CD8-positive, alpha-beta memory T cell (primary cell): ENCODE data around the gene WHRN. TPM values are rescaled to one million over a fixed set of nuclear protein-coding genes. Genes with fewer than 3 reads are reported as not detected.

ENCODE experiments used
- CTCF ChIA-PET: fragments of 350-600 bp; sonication (Branson Sonifier 250); formaldehyde crosslinking; loops from one replicate; lab custom pipeline; 2021; ENCODE audit warnings: antibody characterized with exemption; lab: Charles Lee
- POLR2A ChIA-PET: fragments of 350-600 bp; sonication (Branson Sonifier 250); formaldehyde crosslinking; loops from one replicate; lab custom pipeline; 2021; ENCODE audit warnings: antibody characterized with exemption; lab: Charles Lee
- DNase-seq, 5 donors: peaks; one replicate each; pipeline versions ENCODE4 v3.0.0 to v3.0.0-alpha.2; 2020 to 2022; ENCODE audit warnings: mixed read lengths in 1 of 5
- H3K27ac ChIP-seq: one replicate; pipeline ENCODE4 v1.7.0; 2013; ENCODE audit warnings: low read depth, mild to moderate bottlenecking, low read length, moderate library complexity
- H3K27me3 ChIP-seq: 2 replicates; pipeline ENCODE4 v1.7.0; 2013; ENCODE audit warnings: low read length, mild to moderate bottlenecking; ENCODE audit not compliant: insufficient read depth, poor library complexity, severe bottlenecking
- H3K36me3 ChIP-seq: 2 replicates; pipeline ENCODE4 v1.7.0; 2013; ENCODE audit warnings: mild to moderate bottlenecking, low read length, moderate library complexity; ENCODE audit not compliant: insufficient read depth
- H3K4me1 ChIP-seq: 2 replicates; pipeline ENCODE4 v1.7.0; 2013; ENCODE audit warnings: mild to moderate bottlenecking, low read length, moderate library complexity; ENCODE audit not compliant: insufficient read depth
- H3K4me3 ChIP-seq: 2 replicates; pipeline ENCODE4 v1.7.0; 2013; ENCODE audit warnings: mild to moderate bottlenecking, low read length
- H3K9me3 ChIP-seq: 2 replicates; pipeline ENCODE4 v1.7.0; 2013; ENCODE audit warnings: mild to moderate bottlenecking, low read length
- H3K27ac Mint-ChIP-seq, 8 donors: one replicate each; pipeline ENCODE4 v1.8.0; 2020 to 2021; ENCODE audit warnings: mixed read lengths in 8 of 8, mild to moderate bottlenecking in 6 of 8, inconsistent platforms in 3 of 8, moderate library complexity in 3 of 8
- H3K27me3 Mint-ChIP-seq, 2 donors: one replicate each; pipeline ENCODE4 v1.8.0; 2020 to 2021; ENCODE audit warnings: mixed read lengths in 2 of 2, mild to moderate bottlenecking in 1 of 2, moderate library complexity in 1 of 2
- H3K36me3 Mint-ChIP-seq, 3 donors: one replicate each; pipeline ENCODE4 v1.8.0; 2020 to 2021; ENCODE audit warnings: mixed read lengths in 3 of 3, inconsistent platforms in 1 of 3, mild to moderate bottlenecking in 1 of 3
- H3K4me1 Mint-ChIP-seq, 3 donors: one replicate each; pipeline ENCODE4 v1.8.0; 2020 to 2021; ENCODE audit warnings: mixed read lengths in 3 of 3, inconsistent platforms in 1 of 3, mild to moderate bottlenecking in 1 of 3
- H3K4me3 Mint-ChIP-seq, 7 donors: one replicate each; pipeline ENCODE4 v1.8.0; 2020 to 2021; ENCODE audit warnings: mixed read lengths in 7 of 7, mild to moderate bottlenecking in 6 of 7, moderate library complexity in 4 of 7, inconsistent platforms in 2 of 7
- H3K9me3 Mint-ChIP-seq, 5 donors: one replicate each; pipeline ENCODE4 v1.8.0; 2020 to 2022; ENCODE audit warnings: mixed read lengths in 5 of 5, mild to moderate bottlenecking in 3 of 5, moderate library complexity in 2 of 5, inconsistent platforms in 1 of 5
- polyA plus RNA-seq: library from polyadenylated mRNA; unstranded; fragments of 300-500 nt; fragmentation: Illumina TruSeq; gene quantifications from one replicate; pipeline ENCODE4 v1.2.3, GENCODE V29; 2021
- total RNA-seq, 2 experiments: library from RNA; stranded (reverse); gene quantifications; one replicate each; pipeline ENCODE4 v1.2.3, GENCODE V29; 2021

The WHRN gene
- total and polyA plus RNA-seq, 3 experiments from 2014 or later, result 5.5 to 9.0 (median 8.6) TPM

DNA sequence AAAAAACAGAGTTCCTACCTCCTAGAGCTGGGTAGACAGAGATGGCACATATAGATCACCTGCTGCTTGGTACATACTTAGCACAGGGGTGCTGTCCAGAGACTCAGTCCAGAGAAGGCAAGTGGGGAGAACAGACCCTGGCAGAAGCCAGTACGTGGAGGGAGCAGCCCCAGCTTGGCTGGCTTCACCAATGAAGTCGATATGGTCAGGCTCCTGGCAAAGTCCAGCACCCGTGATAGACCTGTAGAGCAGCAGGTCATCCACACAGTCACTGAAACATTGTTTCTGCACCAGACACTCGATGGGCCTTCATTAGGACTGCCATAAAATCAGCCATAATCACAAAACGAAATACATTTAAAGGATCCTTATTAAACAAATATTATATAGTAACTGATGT lies 45.8 kb downstream of the WHRN start:
- H3K9me3 Mint-ChIP-seq, result no peaks in the 10 kb centered on the region
- no peak for DNase-seq
- peaks cover 0 to 8% (median 4%) of the 10 kb centered on the region in 3 donors for H3K36me3 Mint-ChIP-seq
- H3K36me3 ChIP-seq, result no peaks in the 10 kb centered on the region
- H3K27ac ChIP-seq, result no peak overlapping the region
- no peaks in the 10 kb centered on the region for H3K4me1 Mint-ChIP-seq
- no peaks in the 10 kb centered on the region for H3K27me3 ChIP-seq
- no peak overlapping the region for H3K4me3 ChIP-seq
- H3K27me3 Mint-ChIP-seq, result peaks cover 4 to 12% of the 10 kb centered on the region in 2 donors
- H3K4me1 ChIP-seq, result no peaks in the 10 kb centered on the region
- ChIA-PET POLR2A (no interaction called here), CTCF (no interaction called here)
- peak overlapping the region in 1 of 8 donors; percentile 16 for H3K27ac Mint-ChIP-seq
- no peaks in the 10 kb centered on the region for H3K9me3 ChIP-seq
- no peak overlapping the region for H3K4me3 Mint-ChIP-seq

DNA sequence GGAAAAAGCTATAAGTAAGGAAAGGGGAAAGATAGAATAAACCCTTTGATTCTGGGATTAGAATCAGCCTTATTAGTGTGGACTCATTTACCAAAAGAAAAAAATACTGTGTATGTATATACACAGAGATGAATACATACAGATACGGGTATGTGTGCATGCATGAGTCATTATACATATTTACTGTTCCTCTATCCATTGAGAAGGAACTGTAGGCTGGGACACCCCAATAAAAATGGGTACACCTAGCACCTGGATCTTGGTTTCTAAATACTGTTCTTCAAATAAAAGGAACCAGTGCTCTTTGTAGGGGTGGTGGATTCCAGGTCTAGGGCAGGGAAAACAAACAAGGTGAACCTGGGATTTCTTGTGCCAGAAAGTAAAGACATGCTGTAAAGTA lies 48.3 kb downstream of the WHRN start:
- Histone ChIP-seq H3K9me3 (no peaks in the 10 kb centered on the region), H3K27me3 (no peaks in the 10 kb centered on the region), H3K27ac (no peak overlapping the region), H3K4me1 (peaks cover 15% of the 10 kb centered on the region), H3K4me3 (no peak overlapping the region), H3K36me3 (no peaks in the 10 kb centered on the region)
- Mint-ChIP-seq H3K36me3 (peaks cover 3 to 8% (median 4%) of the 10 kb centered on the region in 3 donors), H3K27me3 (peaks cover 4 to 12% of the 10 kb centered on the region in 2 donors), H3K9me3 (no peaks in the 10 kb centered on the region), H3K27ac (peak overlapping the region in 1 of 8 donors; percentile 71), H3K4me3 (no peak overlapping the region), H3K4me1 (peaks cover 13 to 19% (median 17%) of the 10 kb centered on the region in 3 donors)
- POLR2A ChIA-PET, result no interaction called here
- DNase-seq, result no peak
- CTCF ChIA-PET, result no interaction called here

DNA sequence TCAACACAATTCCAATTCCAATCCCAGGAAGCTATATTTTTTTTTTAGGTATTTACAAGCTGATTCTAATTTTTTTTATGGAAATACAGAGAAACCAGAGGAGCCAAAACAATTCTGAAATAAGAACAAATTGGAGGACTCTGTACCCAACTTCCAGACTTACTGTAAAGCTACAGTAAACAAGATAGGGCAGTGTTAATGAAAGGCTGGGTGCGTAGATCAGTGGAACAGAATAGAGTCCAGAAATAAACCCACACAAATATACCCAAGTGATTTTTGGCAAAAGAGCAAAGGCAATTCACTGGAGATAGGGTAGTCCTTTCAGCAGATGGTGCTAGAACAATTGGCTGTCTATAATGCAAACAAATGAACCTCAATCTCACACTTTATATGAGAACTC lies 50.6 kb downstream of the WHRN start:
- Histone ChIP-seq H3K4me1 (peaks cover 25% of the 10 kb centered on the region), H3K27ac (no peak overlapping the region), H3K9me3 (no peaks in the 10 kb centered on the region), H3K4me3 (no peak overlapping the region), H3K36me3 (no peaks in the 10 kb centered on the region), H3K27me3 (no peaks in the 10 kb centered on the region)
- ChIA-PET POLR2A (no interaction called here), CTCF (no interaction called here)
- peaks cover 3 to 5% (median 4%) of the 10 kb centered on the region in 3 donors for H3K36me3 Mint-ChIP-seq
- no peak for DNase-seq
- no peak overlapping the region for H3K4me3 Mint-ChIP-seq
- peaks cover 24 to 34% (median 33%) of the 10 kb centered on the region in 3 donors for H3K4me1 Mint-ChIP-seq
- peak overlapping the region in 1 of 8 donors; percentile 54 for H3K27ac Mint-ChIP-seq
- H3K27me3 Mint-ChIP-seq, result peaks cover 4 to 12% of the 10 kb centered on the region in 2 donors
- H3K9me3 Mint-ChIP-seq, result no peaks in the 10 kb centered on the region

DNA sequence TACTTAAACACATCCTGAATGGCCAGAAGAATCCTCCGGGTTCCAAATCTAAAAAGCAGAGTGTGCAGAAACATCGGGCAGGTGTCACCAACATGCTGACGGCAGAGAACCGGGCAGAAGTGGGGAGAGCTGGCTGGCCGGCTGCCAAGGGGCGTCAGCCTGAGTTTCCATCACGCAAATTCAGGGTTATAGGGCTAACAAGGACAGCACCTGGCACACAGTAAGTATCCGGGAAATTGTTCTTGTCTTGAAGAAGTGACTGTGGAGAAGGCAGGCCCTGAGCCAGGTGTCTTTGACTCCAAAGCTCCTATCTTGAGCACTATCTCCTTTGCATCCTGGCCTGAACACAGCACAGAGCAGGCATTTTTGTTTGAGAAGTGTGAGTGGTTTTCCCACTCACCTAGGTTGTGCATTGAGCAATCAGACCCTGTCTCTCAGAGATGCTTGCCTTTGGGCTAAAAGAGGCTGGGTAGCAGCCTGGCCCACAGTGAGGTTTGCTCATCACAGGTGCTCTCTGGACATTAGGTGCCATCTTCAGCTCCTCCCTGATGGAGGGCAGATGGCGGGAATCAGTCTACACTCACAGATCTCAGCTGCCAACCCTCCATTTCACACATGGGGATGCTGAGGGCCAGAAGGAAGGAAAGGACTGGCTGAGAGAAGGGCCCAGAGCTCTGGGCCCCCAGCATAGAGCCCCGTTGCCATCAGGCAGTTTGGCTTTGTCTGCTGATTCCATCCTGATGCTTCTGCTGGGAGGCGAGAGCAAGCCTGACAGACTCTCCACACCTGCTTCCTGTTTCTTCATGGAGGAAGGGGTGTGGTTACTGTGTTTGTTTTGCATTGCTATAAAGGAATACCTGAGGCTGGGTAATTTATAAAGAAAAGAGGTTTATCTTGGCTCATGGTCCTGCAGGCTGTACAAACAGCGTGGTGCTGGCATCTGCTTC lies 52.8 kb downstream of the WHRN start:
- Histone ChIP-seq H3K9me3 (no peaks in the 10 kb centered on the region), H3K27ac (no peak overlapping the region), H3K4me3 (no peak overlapping the region), H3K36me3 (no peaks in the 10 kb centered on the region), H3K4me1 (peaks cover 25% of the 10 kb centered on the region), H3K27me3 (no peaks in the 10 kb centered on the region)
- ChIA-PET POLR2A (no interaction called here), CTCF (interaction anchor here (2.3 to 2.5 kb wide), 2 partner anchors 16 to 56 kb away, joined by 9 to 13 read pairs; no protein-coding TSS in a partner anchor)
- H3K4me3 Mint-ChIP-seq, result peak overlapping the region in 5 of 7 donors; percentile 2 to 75 (median 34)
- peak overlapping the region; percentile 19 to 86 (median 70) for H3K27ac Mint-ChIP-seq
- H3K9me3 Mint-ChIP-seq, result no peaks in the 10 kb centered on the region
- H3K36me3 Mint-ChIP-seq, result peaks cover 0 to 5% (median 4%) of the 10 kb centered on the region in 3 donors
- peaks cover 4 to 7% of the 10 kb centered on the region in 2 donors for H3K27me3 Mint-ChIP-seq
- peak in 1 of 5 donors; percentile 28 for DNase-seq
- peaks cover 24 to 45% (median 34%) of the 10 kb centered on the region in 3 donors for H3K4me1 Mint-ChIP-seq

DNA sequence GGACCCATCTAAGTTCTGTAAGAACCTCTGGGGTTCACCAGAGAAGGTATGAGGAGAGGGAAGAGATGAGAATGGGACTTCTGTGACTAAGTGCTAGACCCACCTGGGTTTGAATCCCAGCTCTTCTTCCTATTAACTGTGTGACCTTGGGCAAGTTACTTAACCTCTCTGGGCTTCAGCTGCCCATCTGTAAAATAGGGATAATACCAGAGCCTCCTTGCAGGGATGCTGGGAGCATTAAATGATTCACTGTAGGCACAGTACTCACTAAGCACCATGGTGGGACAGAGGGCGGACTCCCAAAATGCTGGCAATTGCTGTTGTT lies 53.6 kb downstream of the WHRN start:
- Histone ChIP-seq H3K4me3 (no peak overlapping the region), H3K27me3 (no peaks in the 10 kb centered on the region), H3K9me3 (no peaks in the 10 kb centered on the region), H3K27ac (no peak overlapping the region), H3K36me3 (no peaks in the 10 kb centered on the region), H3K4me1 (peaks cover 25% of the 10 kb centered on the region)
- peaks cover 0 to 5% (median 4%) of the 10 kb centered on the region in 3 donors for H3K36me3 Mint-ChIP-seq
- H3K27ac Mint-ChIP-seq, result peak overlapping the region in 7 of 8 donors; percentile 44 to 87 (median 70)
- DNase-seq, result no peak
- peak overlapping the region in 3 of 7 donors; percentile 40 to 50 (median 46) for H3K4me3 Mint-ChIP-seq
- no peaks in the 10 kb centered on the region for H3K9me3 Mint-ChIP-seq
- ChIA-PET CTCF (interaction anchor here (1.7 to 2.5 kb wide), 4 partner anchors 15 to 56 kb away, joined by 4 to 13 read pairs (median 6); no protein-coding TSS in a partner anchor), POLR2A (interaction anchor here (0.6 kb wide), 1 partner anchor 33 kb away, joined by 3 read pairs; no protein-coding TSS in a partner anchor)
- H3K4me1 Mint-ChIP-seq, result peaks cover 26 to 50% (median 34%) of the 10 kb centered on the region in 3 donors
- H3K27me3 Mint-ChIP-seq, result peaks cover 4 to 7% of the 10 kb centered on the region in 2 donors

DNA sequence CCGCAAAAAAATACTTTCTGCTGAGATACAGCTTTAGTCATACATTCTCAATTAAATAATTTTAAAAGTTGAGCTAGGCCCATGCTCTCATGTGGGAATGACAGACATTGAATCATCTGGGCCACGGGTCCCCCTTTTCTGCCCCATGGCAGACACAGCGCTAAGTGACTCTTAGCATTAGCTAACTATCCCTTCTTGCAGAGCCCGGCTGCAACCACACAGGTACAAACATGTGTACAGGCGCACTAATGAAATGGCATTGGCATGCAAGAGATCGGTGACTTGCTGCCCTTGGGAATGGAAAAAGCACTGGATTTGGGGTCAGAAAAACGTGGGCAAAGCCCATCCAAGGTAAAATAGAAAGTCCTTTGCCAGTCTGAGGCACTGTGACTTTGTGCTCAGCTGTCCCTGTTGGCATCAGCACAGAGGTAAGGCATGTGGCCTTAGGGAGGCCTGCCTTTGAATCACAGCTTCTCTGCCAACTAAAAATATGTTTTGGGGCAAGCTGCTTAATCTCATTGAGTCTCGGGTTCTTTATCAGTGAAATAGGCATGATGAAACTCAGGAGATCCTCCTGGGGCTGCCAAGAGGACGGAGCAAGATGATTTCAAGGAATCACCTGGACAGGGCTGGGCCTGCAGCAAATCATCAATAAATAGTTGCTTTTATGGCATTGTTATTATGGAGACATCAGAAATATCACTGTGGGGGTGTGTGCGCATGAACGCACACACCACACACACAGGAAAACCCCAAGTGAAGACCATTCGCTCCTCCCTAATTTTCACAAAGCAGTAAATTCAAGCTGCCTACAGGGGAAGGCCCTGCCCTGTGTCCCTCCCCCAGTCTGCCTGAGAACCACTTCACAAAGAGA lies 54.2 kb downstream of the WHRN start:
- ChIA-PET CTCF (interaction anchor here (1.7 to 2.5 kb wide), 4 partner anchors 14 to 57 kb away, joined by 4 to 13 read pairs (median 6); no protein-coding TSS in a partner anchor), POLR2A (interaction anchor here (0.6 kb wide), 2 partner anchors 34 to 511 kb away, joined by 3 read pairs; no protein-coding TSS in a partner anchor)
- Histone ChIP-seq H3K4me1 (peaks cover 25% of the 10 kb centered on the region), H3K36me3 (no peaks in the 10 kb centered on the region), H3K4me3 (no peak overlapping the region), H3K9me3 (no peaks in the 10 kb centered on the region), H3K27me3 (no peaks in the 10 kb centered on the region), H3K27ac (no peak overlapping the region)
- Mint-ChIP-seq H3K9me3 (no peaks in the 10 kb centered on the region), H3K27me3 (peaks cover 2% of the 10 kb centered on the region in 2 donors), H3K4me3 (peak overlapping the region in 3 of 7 donors; percentile 23 to 50 (median 40)), H3K4me1 (peaks cover 26 to 50% (median 34%) of the 10 kb centered on the region in 3 donors), H3K36me3 (peaks cover 0 to 5% (median 4%) of the 10 kb centered on the region in 3 donors), H3K27ac (peak overlapping the region in 7 of 8 donors; percentile 44 to 87 (median 70))
- peak in 3 of 5 donors; percentile 22 to 60 (median 23) for DNase-seq

DNA sequence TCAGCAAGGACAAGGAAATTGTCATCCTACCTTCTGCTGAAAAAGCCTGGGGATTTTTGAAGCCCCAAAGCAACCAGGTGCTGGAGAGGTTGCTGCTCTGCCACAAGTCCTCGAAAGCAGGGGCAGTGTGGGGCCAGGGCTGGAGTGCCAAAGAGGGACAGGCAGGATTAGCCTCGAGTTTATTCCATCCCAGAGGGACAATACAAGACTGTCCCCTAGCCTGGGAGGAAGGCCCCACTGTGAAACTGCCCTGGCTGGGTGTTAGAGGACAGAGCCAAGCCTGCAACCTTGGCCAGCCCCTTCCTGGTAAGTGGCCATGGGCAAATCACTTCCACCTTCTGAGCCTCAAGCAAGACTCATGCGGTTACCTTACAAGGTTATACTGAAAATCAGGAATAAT lies 55.1 kb downstream of the WHRN start:
- DNase-seq, result no peak
- Histone ChIP-seq H3K27me3 (no peaks in the 10 kb centered on the region), H3K4me1 (peaks cover 25% of the 10 kb centered on the region), H3K4me3 (no peak overlapping the region), H3K27ac (no peak overlapping the region), H3K9me3 (no peaks in the 10 kb centered on the region), H3K36me3 (no peaks in the 10 kb centered on the region)
- Mint-ChIP-seq H3K4me3 (no peak overlapping the region), H3K9me3 (no peaks in the 10 kb centered on the region), H3K27ac (no peak overlapping the region), H3K27me3 (no peaks in the 10 kb centered on the region), H3K4me1 (peaks cover 26 to 50% (median 34%) of the 10 kb centered on the region in 3 donors), H3K36me3 (peaks cover 0 to 5% (median 4%) of the 10 kb centered on the region in 3 donors)
- POLR2A ChIA-PET, result no interaction called here
- CTCF ChIA-PET, result interaction anchor here (0.9 to 2.5 kb wide), 5 partner anchors 13 to 57 kb away, joined by 3 to 13 read pairs (median 4); no protein-coding TSS in a partner anchor
